Osteocyte (in vitro differentiated cells): ENCODE results near the gene INTU. TPM values are rescaled to one million over a fixed set of nuclear protein-coding genes. Genes with fewer than 3 reads are reported as not detected.

Experiments
- DNase-seq: peaks from one replicate; pipeline ENCODE4 v3.0.0; 2021; ENCODE audit warnings: mixed read lengths; ENCODE audit not compliant: unreplicated experiment; ENCODE audit errors: extremely low spot score
- H3K27ac Mint-ChIP-seq: one replicate; pipeline ENCODE4 v1.8.0; 2021; ENCODE audit warnings: mild to moderate bottlenecking, mixed read lengths; ENCODE audit not compliant: unreplicated experiment
- H3K27me3 Mint-ChIP-seq: one replicate; pipeline ENCODE4 v1.8.0; 2021; ENCODE audit warnings: mixed read lengths; ENCODE audit not compliant: unreplicated experiment
- H3K36me3 Mint-ChIP-seq: one replicate; pipeline ENCODE4 v1.8.0; 2021; ENCODE audit warnings: mixed read lengths; ENCODE audit not compliant: unreplicated experiment
- H3K4me1 Mint-ChIP-seq: one replicate; pipeline ENCODE4 v1.8.0; 2021; ENCODE audit warnings: mixed read lengths; ENCODE audit not compliant: unreplicated experiment
- H3K4me3 Mint-ChIP-seq: one replicate; pipeline ENCODE4 v1.8.0; 2021; ENCODE audit warnings: mild to moderate bottlenecking, moderate library complexity, mixed read lengths; ENCODE audit not compliant: unreplicated experiment
- H3K9me3 Mint-ChIP-seq: one replicate; pipeline ENCODE4 v1.8.0; 2021; ENCODE audit warnings: mixed read lengths; ENCODE audit not compliant: unreplicated experiment
- CTCF ChIP-seq: fragments of 200-600 bp; sonication (generic); IDR thresholded peaks from 2 replicates; pipeline ENCODE4 v1.5.0; 2021; ENCODE audit warnings: antibody characterized with exemption, mild to moderate bottlenecking, moderate library complexity
- total RNA-seq: library from RNA; stranded (reverse); gene quantifications from 2 replicates; pipeline ENCODE4 v1.2.1, GENCODE V29; 2021

The INTU gene
- total RNA-seq, 1 donor from 2014 or later = 6.0 TPM

DNA sequence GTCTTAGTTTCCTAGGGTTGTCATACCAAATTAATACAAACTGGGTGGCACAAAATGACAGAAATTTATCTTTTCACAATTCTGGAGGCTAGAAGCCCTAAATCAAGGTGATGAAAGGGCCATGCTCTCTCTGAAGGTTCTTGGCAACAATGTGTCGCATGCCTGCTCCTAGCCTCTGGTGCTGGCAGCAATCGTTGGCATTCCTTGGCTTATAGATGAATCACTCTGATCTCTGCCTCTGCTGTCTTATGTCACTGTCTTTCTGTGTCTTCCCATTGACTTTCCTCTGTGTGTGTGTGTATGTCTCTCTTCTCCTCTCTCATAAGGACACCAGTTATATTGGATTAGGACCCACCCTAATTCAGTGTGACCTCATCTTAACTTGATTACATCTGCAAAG, 15.9 kb upstream of the INTU start:
- no peaks in the 10 kb centered on the region for H3K4me1 Mint-ChIP-seq
- H3K27me3 Mint-ChIP-seq = peaks cover 65% of the 10 kb centered on the region
- H3K27ac Mint-ChIP-seq = no peak overlapping the region
- H3K9me3 Mint-ChIP-seq = no peaks in the 10 kb centered on the region
- DNase-seq = no peak
- no peaks in the 10 kb centered on the region for H3K36me3 Mint-ChIP-seq
- no peak overlapping the region for H3K4me3 Mint-ChIP-seq
- no peak for TF ChIP-seq CTCF

GRCh38 chr4:127618427-127618826, 14.3 kb upstream of the INTU start:
- peaks cover 4% of the 10 kb centered on the region for H3K4me1 Mint-ChIP-seq
- no peak for DNase-seq
- H3K9me3 Mint-ChIP-seq = no peaks in the 10 kb centered on the region
- H3K4me3 Mint-ChIP-seq = no peak overlapping the region
- no peak overlapping the region for H3K27ac Mint-ChIP-seq
- peaks cover 65% of the 10 kb centered on the region for H3K27me3 Mint-ChIP-seq
- no peak for TF ChIP-seq CTCF
- no peaks in the 10 kb centered on the region for H3K36me3 Mint-ChIP-seq

DNA sequence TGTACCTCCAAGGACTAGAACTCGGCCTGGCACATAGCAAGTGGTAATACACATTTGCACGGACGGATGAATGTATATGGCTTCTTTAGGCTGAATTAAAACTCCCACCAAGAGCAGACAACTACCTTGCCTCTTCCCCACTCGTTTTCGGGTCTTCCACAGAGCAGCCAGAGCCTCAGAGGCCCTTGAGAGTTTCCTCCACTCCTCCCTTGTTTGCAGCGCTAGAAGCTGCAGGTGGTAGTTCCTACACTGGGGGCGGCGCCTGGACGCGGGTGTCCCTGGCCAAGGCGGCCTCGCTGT, 10.2 kb upstream of the INTU start:
- no peak for DNase-seq
- H3K4me3 Mint-ChIP-seq = peak overlapping the region; percentile 60
- H3K4me1 Mint-ChIP-seq = peaks cover 10% of the 10 kb centered on the region
- no peak overlapping the region for H3K27ac Mint-ChIP-seq
- H3K9me3 Mint-ChIP-seq = no peaks in the 10 kb centered on the region
- peaks cover 70% of the 10 kb centered on the region for H3K27me3 Mint-ChIP-seq
- no peaks in the 10 kb centered on the region for H3K36me3 Mint-ChIP-seq
- no peak for TF ChIP-seq CTCF

DNA sequence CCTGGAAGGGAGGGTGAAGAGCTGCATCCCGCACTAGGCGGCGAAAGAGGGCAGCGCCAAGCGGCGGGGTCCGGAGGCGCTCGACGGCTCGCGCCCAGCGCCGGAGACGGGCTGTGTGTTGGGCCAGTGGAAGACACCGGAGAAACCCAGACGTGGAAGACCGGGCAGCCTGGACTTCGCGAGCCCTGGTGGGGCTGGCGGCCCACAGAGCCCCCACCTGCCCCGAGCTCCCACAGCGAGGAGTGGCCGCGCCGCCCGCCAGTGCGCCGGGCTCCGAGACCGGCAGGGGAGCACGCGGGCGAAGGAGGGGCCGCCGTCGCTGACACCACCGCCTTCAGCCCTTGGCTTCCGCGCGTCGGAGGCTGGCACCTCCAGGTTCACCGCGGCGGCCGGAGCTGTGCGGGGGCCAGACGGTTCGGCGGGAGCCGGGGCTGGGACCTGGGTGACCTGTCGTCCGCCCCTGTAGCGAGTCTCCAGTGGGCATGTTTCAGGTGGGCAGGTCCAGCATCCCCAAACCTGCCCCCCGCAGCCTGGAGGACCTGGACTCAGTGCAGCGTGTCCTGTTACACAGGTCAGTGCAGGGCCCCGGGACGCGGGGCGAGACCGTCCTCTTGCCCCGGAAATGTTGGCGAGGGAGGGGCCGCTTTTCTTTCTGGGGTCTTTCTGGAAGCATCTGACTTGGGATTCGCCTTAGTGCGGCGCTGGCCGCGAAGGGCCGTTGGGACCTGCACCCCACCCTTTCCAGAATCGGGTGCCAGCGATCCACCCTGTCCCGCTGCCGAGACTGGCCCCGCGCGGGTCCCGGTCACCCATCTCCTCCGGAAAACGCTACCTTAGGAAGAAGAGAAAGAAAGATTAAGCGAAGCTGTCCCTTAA, 9.6 kb upstream of the INTU start:
- peak overlapping the region; percentile 74 for H3K4me3 Mint-ChIP-seq
- peak; percentile 37 for TF ChIP-seq CTCF
- H3K27ac Mint-ChIP-seq = no peak overlapping the region
- H3K4me1 Mint-ChIP-seq = peaks cover 10% of the 10 kb centered on the region
- no peaks in the 10 kb centered on the region for H3K36me3 Mint-ChIP-seq
- H3K27me3 Mint-ChIP-seq = peaks cover 69% of the 10 kb centered on the region
- no peaks in the 10 kb centered on the region for H3K9me3 Mint-ChIP-seq
- DNase-seq = no peak

DNA sequence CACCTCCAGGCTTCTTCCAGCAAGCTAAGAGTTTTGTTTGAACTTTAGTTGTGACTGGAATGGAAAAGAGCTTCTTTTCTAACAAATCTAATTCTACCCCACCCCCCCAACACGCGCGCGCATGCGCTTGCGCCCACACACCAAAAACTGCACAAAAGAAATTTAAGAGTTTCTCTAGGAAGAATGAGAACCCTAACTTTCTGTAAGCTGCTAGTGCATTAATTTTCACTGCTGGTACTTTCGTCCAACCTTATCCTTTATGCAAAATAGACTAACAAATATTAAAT, 9.0 kb upstream of the INTU start:
- H3K4me3 Mint-ChIP-seq = peak overlapping the region; percentile 74
- no peak for DNase-seq

More for the DNA sequence above, 9.0 kb upstream of the INTU start:
- Mint-ChIP-seq H3K9me3 (no peaks in the 10 kb centered on the region), H3K36me3 (no peaks in the 10 kb centered on the region), H3K4me1 (peaks cover 10% of the 10 kb centered on the region), H3K27me3 (peaks cover 72% of the 10 kb centered on the region), H3K27ac (no peak overlapping the region)
- TF ChIP-seq CTCF = no peak
